Epithelial cell of umbilical artery (primary cell): Measurements from ENCODE around the gene CHEK1. TPM values are rescaled to one million over a fixed set of nuclear protein-coding genes. Genes with fewer than 3 reads are reported as not detected.

Source experiments
- total RNA-seq: library from RNA; depleted of rRNA; stranded (reverse); fragments of >200 nt; gene quantifications from 2 replicates; pipeline ENCODE4 v1.2.3, GENCODE V29; 2014

CHEK1 gene
- total RNA-seq: 34.4 and 39.2 TPM in 2 replicates

DNA sequence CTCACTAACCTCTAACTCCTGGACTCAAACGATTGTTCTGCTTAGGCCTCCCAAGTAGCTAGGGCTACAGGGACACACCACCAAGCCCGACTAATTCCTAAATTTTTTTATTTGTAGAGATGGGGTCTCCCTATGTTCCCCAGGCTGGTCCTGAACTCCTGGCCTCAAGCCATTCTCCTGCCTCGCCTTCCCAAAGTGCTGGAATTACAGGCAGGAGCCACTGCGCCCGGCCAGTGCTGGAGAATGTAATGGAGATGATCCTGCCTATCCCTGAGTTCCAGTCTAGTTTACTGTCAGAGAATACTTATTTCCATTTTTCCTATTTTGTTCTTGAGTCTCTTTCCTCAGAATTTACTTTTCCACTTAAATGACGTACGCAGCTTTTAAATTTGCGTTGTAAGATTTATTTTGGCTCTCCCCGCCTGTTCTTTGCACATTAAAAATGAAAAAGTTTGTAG, at the start of gene CHEK1:
CHEK1 (plus strand) TSS at position 408 of the 458 bp plus-strand sequence. CDS start 1,606 bp downstream, outside the sequence.

DNA sequence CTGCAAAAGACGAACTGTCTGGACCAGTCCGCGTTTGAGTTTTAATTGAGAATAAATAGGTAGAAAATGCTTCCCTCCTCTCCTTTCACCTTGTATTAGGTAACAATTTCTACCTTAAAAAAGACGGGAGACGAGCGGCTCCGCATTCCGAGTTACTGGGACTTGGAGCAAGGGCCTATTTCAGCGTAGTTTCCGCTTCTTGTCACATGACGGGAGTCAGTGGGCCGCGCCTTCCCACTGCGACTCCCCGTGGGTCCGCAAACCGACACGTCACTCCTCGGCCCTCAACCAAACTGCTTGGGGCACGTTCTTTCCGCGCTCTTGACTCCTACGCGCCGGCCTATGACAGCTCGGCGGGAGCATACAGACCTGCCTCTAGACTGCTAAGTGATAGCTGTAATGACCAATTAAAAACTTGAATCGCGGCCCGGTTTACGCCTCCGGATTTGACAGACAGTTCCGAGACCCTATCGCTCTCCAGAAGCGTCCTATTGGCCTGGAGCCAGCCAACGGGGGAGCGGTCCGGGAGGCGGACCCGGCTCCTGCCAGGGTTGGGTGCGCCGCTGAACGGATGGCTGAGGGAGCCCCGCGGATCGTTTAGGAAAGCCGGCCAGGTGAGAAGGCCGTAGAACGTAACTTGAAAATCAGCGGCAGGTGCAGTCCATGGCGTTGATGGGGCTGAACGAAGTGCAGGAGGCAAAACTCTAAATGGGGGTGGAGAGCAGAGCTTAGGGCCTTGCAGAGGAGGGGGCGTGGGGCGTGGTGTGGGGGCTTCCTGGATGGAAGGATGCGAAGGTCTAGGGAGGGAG, 32.5 kb upstream of the CHEK1 start, which contains the start of gene STT3A:
STT3A (plus strand) TSS at position 548 of the 809 bp plus-strand sequence. CDS start 3,064 bp downstream, outside the sequence.

DNA sequence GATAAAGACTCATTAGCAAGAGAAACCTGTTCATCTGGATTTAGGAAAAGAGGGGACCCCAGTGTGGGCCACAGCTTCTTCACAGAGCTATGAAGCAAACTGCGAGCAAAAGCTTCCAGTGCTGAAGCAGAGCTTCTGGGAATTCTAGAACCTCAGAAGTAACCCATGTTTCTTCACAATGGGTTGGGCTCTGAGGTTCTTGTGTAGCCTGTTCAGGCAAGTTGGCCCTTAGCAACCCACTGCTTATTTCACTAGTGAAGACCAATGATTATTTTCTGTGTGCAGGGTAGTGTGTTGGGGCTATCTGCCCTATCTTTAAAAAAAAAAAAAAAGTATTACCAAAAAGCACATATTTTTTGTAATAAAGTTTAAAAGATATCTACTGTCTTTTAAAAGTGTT, 55.8 kb downstream of the CHEK1 start, which contains the start of gene ACRV1:
ACRV1 (minus strand) TSS at position 101 of the 400 bp plus-strand sequence; CDS start at position 34, 67 bp downstream.

Other genes with a start within 250 kb of the CHEK1 start
- 64.7 and 69.2 TPM in 2 replicates for gene FEZ1, start 128.9 kb upstream of the CHEK1 start, total RNA-seq
- 165 and 166 TPM in 2 replicates for gene EI24, start 55.7 kb upstream of the CHEK1 start, total RNA-seq
- gene STT3A, start 32.3 kb upstream of the CHEK1 start, total RNA-seq: 165 and 235 TPM in 2 replicates
- gene ACRV1, start 55.7 kb downstream of the CHEK1 start, total RNA-seq: not detected in 2 replicates
- not detected in 2 replicates for gene PATE1, start 121.1 kb downstream of the CHEK1 start, total RNA-seq
- gene PATE2, start 153.7 kb downstream of the CHEK1 start, total RNA-seq: 0.32 TPM in 1 of 2 replicates, not detected in the other
- not detected in 2 replicates for gene PATE3, start 163.0 kb downstream of the CHEK1 start, total RNA-seq
- gene PATE4, start 208.2 kb downstream of the CHEK1 start, total RNA-seq: not detected in 2 replicates